GM18868 (cell line): ENCODE data around the gene NPW.
A peak's percentile ranks its signal among the peaks of the same experiment; 100 is the strongest.

Experiments used
- ATAC-seq: cut with Tn5 transposase; IDR thresholded peaks from one replicate; pipeline ENCODE4 v1.9.1; 2021; ENCODE audit warnings: mild to moderate bottlenecking, moderate library complexity; ENCODE audit not compliant: unreplicated experiment

NPW gene

DNA sequence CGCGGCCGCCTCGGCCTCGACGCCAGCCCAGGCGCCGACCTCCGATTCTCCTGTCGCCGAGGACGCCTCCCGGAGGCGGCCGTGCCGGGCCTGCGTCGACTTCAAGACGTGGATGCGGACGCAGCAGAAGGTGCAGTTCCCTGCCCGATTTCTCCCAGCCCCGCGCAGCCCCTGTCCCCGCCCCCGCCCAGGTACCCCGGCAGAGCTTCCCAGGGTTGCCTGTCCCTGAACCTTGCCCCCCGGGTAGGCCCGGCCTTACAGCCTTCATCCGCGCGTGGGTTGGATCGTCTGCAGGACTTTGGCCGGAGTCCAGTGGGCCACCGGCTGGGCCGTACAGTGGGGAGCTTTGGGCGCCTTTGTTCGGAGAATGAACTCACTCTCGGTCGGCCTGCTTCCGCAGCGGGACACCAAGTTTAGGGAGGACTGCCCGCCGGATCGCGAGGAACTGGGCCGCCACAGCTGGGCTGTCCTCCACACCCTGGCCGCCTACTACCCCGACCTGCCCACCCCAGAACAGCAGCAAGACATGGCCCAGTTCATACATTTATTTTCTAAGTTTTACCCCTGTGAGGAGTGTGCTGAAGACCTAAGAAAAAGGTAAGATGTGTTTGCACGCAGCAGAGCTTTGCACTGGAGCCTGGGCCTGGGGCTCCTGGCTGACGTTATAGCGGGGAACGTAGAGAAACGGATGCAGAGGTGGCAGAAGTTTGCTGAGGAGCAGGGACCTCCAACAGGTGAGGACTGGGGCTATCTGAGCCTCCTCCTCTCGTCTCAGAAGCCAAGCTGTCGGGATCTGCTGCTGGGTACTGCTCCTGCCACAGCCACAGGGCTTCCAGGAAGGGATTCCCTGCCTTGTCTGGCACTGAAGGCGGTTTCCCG lies 35.0 kb upstream of the NPW start:
- ATAC-seq, result peak; percentile 9

DNA sequence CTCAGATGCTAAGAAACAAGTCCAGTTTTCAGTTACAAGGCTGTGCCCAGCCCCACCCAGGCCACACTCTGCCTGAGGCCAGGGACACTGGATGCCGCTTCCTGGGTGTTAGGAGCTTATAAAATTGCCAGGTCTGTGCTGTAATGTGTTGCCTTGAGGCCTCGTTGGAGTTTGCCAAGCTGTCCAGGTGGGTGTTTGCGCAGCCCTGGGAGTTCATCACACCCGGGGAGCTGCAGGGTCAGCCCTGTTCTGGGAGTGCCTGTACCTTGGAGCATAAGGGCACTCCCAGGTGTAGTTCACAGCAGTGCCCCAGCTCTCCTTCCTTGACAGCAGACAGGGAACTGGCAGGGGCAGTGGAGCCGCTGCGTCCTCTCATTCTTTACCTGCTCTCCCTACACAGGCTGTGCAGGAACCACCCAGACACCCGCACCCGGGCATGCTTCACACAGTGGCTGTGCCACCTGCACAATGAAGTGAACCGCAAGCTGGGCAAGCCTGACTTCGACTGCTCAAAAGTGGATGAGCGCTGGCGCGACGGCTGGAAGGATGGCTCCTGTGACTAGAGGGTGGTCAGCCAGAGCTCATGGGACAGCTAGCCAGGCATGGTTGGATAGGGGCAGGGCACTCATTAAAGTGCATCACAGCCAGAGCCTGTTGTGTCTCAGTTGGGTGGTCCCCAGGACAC lies 34.0 kb upstream of the NPW start:
- no peak for ATAC-seq

DNA sequence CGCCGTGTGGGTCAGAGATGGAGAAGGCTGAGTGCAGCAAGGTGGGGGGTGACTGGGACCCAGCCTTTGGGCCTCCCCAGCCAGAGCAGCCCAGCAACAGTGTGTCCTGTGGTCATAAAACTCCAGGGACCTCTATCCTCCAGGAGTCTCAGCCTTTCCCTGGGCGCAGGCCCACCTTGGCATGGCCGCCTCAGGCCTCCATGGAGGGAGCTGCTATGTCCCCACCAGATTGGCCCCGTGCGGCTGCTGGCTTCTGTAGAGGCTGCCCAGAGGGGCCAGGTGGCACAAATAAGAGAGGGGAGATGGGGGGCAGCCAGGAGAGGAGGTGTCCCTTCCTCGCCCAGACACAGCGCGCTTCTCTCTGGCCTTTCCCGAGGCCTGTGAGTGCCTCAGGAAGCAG lies 32.4 kb upstream of the NPW start:
- no peak for ATAC-seq

DNA sequence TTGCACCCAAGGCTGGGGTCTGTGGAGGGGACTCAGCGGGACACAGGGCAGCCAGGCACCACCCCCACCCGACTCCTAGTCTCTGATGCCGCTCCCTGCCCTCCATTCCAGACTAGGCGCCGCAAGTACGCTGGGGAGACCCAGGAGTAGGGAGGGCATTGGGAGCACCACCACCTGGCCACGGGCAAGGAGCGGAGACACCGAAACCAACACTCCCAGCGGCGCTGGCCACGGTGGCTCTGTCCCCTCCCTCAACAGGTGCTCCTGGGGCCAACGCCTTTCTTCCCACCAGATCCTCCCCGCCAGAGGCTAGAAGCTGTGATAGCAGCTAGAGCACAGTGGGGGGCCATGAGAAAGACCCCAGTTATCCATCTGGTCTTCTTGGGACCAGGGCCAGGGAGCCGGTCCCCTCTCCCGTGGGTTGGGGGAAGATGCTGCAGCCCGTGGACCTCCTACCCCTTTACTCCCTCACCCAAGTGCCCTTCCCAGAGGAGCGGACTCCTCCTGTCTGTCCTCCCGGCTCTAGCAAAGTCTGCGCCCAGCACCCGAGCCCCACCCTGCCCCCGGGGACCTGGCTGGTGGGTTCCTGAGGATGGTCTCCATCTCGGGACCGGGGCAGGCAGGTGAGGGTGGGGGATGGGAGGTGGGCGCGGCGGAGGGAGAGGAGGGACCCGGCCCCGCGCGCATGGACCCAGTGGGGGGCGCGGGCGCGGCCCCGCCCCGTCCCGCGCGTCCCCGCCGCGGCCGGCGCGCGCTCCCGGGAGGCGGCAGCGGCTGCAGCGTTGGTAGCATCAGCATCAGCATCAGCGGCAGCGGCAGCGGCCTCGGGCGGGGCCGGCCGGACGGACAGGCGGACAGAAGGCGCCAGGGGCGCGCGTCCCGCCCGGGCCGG lies 30.1 kb upstream of the NPW start, which contains the start of gene SYNGR3:
Gene SYNGR3, plus strand, starts transcription at position 762 of the 892 bp plus-strand sequence. CDS start 133 bp downstream, outside the sequence.
- no peak for ATAC-seq

DNA sequence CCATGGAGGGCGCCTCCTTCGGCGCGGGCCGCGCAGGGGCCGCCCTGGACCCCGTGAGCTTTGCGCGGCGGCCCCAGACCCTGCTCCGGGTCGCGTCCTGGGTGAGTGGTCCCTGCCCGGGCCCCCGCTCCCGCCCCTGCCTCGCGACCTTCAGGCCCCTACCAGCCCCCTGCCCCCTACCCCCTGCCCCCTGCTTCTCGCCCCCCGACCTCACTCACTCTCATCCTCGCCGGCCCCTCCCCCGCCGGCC lies 29.6 kb upstream of the NPW start:
- ATAC-seq, result no peak

DNA sequence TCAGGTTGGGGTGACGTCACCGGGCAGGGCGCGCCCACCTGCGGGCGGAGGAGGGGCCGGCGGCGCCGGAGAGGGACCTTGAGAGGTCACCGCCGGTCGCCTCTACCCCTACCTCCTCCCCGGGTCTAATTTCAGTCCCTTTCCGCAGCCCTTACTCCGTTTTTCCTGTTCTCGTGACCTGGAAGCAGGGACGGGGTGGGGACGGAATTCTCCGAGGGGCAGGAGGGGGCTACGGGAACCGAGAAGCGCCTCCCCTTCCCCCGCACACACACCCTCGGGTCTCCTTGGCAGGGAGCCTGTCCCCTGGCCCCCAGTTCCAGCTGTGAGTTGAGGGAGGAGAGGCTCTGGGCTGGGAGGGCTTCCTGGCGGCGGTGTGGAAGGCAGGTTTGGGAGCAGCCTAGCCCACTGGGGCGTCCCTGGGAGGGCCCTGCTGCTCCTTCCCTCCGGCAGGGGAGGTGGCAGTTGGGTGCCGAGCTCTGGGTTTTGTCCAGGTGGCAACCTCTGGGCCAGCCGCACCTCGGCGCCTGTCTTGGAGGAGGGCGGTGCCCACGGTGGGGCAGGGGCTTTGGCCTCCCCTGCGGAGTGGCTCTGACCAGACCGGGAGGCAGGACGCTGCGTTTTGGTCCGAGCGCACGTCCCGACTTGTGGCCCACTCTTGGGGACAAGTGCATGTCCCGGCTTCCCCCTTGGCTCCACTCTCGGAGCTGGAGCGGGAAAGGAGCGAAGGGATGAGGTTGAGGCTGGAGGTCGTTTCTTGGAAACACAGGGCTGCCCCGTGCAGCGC lies 29.0 kb upstream of the NPW start:
- no peak for ATAC-seq

DNA sequence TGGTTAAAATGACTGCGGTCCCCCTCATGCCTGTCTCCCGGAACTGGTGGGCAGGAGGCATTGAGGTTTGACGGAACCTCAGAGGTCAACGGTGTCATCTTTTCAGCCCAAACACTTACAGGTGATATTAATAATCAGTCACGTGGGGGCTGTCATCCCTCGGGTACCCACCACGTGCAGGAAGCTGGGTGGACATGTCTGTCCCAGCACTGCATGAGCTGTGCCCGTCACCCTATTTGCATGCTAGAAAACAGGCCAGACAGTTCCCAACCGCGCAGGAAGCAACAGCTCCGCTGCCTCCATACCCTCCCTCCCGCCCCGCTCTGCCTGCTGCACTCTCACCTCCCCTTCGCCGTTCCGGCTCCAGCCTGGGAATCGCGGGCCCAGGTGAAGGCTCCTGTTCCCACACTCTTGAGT lies 28.4 kb upstream of the NPW start:
- no peak for ATAC-seq

DNA sequence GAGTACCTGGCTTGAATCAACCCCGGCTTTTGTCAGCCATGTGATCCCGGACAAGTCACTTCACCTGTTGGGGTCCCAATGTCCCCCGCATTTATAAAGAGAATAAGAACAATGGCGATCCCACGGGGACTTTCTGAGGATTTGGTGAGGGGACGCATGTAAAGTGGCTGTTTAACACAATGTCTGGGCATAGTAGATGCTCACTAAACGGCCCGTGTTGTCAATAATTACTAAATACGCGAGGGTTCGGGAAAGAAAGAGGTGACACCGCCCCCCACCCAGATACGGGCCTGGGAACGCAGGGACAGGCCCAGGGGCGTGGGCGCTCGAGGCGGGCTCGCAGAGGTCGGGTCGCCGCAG lies 28.0 kb upstream of the NPW start:
- no peak for ATAC-seq

DNA sequence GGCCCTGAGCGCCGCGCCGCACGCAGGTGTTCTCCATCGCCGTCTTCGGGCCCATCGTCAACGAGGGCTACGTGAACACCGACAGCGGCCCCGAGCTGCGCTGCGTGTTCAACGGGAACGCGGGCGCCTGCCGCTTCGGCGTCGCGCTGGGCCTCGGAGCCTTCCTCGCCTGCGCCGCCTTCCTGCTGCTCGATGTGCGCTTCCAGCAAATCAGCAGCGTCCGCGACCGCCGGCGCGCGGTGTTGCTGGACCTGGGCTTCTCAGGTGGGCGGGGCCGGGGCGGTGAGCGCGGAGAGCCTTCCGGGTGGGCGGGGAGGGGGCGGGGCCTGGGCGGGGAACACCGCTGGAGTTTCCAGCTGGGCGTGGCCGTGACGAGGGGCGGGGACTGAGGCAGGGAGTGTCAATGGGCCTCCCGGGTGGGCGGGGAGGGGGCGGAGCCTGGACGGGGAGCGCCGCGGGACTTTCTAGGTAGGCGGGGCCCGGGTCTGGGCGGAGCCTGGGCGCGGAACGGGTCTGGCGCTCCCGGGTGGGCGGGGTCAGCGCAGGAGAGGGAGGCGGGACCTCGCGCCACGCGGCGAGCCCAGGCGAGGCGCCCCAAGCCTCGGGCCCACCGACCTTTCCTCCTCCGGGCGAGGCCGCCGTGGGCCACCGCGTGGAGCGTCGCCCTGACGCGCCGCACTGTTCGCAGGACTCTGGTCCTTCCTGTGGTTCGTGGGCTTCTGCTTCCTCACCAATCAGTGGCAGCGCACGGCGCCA lies 27.5 kb upstream of the NPW start:
- ATAC-seq, result peak; percentile 56

DNA sequence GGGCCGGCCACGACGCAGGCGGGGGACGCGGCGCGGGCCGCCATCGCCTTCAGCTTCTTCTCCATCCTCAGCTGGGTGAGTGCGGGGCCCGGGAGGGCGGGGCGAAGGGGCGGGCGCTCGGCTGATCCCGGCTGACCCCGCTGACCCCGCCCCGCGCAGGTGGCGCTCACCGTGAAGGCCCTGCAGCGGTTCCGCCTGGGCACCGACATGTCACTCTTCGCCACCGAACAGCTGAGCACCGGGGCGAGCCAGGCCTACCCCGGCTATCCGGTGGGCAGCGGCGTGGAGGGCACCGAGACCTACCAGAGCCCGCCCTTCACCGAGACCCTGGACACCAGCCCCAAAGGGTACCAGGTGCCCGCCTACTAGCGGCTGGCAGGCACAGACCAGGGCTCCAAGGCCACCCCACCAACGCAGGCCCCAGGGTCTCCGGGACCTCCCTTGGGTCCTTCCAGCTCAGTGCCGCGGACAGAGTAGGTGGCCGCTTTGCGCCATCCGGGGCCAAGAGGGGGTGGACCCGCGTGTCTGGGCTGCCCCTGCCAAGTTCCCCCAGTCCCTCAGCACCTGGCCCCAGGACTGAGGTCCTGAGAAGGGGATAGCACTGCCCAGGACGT lies 26.8 kb upstream of the NPW start:
- ATAC-seq, result no peak

DNA sequence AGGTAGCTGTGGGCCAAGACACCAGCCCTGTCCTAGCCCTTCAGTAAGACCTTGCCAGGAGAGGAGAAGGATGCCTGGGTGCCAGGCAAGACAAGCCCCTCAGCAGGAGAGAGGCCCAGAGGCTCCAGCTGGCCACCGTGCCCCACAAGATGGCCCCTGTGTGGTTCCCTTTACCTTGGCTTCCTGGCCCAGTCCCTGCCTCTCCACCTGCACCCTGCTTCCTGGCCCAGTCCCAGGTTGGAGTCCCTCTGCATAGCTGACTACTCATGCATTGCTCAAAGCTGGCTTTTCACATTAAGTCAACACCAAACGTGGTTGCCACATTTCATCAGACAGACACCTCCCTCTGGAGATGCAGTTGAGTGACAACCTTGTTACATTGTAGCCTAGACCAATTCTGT lies 25.9 kb upstream of the NPW start:
- no peak for ATAC-seq

DNA sequence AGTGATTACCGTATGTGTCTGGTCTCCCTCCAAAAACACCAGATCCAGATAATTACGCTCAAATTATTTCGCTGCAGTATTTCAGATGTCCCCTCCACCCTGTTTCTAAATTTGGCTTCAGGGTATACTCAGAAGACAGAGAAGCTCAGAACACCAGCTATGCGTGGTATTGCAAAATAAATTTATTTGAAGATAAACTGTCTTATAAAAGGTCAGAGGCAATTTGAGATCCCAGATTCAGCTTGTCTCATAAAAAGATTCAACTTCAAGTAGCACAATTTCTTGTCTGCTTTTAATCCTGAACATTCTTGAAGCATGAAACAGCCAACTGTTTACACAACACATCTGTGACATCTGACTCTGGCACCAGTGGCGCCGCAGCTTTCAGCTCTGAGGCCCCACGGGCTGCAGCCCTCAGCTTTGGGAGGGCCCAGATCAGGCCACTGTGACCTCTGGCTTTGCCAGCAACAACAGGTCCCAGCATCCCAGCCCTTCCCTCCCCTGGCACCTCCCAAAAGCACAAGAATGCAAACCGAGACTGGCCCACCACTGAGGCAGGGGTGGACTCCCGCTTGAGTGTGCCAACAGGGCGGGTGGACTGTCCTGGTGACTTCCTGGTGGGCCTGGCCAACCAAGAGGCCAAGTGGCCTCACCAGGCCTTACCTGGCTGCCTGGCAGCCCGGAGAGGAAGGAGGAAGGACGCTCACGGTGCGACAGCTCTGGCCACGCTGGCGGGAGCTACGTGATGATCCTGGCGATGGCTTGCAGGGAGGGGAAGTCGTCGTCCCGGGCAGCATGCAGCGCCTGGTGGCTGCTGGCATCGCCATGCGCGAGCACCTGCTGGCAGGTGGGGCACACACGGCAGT lies 21.9 kb upstream of the NPW start:
- no peak for ATAC-seq

DNA sequence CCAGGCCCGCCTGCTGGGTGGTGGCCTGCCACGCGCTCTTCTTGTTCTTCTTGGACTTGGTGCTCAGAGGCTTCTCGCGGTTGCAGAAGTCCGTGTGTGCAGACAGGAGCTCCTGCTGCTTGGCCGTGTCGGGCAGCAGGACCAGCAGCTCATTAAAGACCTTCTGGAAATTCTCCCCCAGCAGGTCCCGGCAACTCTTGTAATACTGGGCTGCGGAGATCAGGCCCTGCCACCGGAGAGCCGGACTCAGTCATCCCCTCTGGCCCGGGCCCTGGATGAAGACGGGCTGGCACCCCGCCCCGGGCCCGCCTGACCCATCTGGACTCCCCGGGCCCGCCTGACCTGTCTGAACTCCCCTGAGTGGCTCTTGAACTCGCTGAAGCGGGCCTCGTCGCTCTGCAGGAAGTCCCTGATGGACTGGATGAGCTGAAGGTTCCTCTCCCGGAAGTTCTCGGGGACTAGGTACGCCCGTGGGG lies 21.2 kb upstream of the NPW start:
- ATAC-seq, result no peak

DNA sequence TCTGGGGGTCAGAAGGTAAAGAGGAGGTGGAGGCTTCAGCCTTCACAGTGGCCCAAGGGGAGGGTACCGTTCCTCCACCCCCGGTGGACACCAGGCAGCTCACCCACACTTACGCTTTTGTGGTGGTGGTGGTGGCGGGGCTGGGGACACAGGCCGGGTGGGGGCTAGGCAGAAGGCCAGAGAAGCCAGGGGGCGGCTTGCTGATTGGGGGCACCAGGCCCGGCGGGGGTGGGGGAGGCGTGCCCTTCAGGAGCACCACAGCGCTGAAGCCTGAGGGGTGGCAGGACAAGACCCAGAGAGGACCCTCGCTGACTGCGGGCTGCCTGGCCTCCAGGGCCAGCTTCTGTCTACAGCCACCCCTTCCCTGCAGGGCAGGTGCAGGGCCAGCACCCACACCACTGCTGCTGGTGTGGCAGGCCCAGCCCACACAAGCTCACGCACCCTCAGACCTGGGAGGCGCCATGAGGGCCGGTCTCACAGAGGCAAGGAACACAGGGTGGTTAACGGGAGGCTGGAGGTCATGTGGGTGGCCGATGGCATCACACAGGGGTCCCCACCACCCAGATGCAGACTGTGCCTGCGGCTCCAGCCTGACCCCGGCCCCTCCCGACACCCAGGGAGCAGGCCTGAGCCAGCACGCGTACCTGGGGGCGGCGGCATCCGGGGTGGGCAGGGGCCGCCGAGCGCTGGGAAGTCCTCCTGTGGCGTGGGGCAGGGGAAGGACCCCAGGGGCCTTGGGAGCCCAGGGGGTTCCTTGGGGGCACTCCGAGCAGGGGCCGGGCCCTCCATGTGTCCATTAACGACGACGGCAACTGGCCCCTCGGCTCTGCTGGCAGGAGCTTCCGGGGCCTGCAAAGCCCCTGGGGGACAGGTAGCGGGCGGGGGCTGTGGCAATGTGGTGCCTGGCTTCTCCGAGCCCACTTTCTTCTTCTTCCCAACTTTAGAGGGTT lies 20.5 kb upstream of the NPW start:
- no peak for ATAC-seq

DNA sequence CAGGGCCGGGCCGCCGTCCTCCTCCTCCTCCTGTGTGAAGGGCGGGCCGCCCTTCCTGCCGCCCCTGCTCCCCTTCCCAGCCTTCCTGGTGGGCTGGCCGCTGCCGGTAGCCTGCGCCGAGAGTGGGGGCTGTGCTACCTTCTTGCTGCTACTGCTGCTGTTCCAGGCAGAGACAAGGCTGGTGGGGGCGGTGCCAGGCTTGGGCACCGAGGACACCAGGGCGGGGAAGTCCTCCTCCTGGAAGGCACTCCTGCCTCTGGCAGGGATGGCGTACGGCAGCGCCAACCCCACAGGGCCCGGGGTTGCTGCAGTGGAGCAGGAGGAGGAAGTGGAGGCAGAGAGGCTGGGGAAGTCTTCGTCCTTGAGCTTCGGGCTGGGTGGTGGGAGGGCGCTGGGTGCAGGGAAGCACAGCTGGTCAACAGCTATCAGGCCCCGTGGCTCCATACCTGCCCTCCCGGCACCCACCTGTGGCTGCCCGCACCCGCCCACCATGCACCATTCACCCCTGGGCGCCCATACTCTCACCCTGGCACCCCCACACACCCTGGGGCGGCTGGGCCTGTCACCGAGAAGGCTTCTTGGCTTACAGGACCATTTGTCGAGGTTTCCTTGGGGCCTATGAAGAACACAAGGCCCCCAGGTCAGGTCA lies 19.6 kb upstream of the NPW start:
- ATAC-seq, result no peak

DNA sequence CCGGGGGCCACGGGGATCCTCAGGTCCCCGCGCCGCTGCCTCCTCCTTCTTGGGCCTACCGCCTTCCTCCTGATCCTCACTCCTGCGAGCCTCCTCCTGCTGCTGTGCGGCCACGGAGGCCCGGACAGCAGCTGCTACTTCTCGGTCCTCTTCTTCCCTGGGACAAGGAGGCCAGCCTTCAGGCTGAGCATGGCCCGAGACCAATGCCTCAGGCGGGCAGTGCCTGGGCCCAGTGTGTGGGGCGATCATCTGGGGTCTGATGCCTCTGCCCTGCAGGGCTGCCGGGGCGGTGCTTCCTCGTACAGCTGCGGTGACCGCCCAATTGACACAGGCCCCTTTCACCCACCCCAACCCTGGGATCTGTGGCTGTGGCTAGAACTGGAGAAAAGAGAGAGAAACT lies 18.6 kb upstream of the NPW start:
- ATAC-seq, result no peak
